ENCODE measurements around the gene PLA2G1B.

Gene PLA2G1B

DNA sequence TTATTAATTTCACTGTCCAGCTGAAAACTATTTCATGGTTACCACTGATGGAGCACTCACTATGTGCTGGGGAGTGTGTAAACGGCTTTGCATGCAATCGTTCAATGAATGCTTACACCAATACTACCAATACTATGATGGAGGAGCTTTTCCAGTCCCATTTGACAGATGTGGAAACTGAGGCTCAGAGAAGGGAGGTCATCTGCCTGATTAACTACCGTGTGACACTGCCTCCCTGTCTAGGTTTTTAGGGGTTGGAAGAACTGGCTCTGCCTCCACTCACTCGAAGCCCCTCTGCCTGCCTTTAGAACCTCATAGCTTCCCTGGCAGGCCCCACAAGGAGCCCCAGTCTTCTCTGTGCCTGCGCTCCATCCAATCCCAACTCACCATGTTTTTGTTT lies 29.5 kb upstream of the PLA2G1B start:
- H3K4me3 ChIP-seq (ENCODE audit: low read depth in 1 of 2, low read length in 2 of 2) = no peak overlapping the region
- no peak overlapping the region for H3K27ac ChIP-seq (ENCODE audit: low read depth, low read length)
- no peaks in the 10 kb centered on the region for H3K4me1 ChIP-seq (ENCODE audit: insufficient read depth, low read length)
- H3K27me3 ChIP-seq (ENCODE audit: control insufficient read depth in 1 of 2, insufficient read depth in 2 of 2, low read length in 2 of 2) = no peaks in the 10 kb centered on the region
- H3K36me3 ChIP-seq (ENCODE audit: insufficient read depth, low read length) = no peaks in the 10 kb centered on the region
- no peaks in the 10 kb centered on the region for H3K9me3 ChIP-seq (ENCODE audit: low read length)
- H3K9ac ChIP-seq (ENCODE audit: low read length) = no peak overlapping the region

DNA sequence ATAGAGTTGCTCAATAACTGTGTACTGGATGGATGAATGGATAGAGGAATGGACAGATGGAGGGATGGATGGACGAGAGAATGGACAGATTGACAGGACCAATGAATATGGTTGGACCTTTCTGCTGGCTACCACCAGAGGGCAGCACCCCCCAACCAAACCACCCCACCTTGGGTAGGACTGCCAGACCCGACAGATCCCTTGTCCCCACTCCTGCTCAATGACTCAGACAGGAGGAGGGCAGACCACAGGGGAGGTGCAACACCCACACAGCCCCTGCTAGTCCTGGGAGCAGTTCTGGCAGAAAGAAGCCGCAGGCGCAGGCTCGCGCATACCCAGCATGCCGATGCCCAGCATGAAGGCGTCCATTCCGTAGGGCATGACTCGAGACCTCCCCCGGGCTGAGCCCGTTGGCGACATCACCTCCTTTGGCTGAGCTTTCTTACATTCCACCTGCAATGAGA lies 29.0 kb upstream of the PLA2G1B start:
- Histone ChIP-seq H3K4me3 (ENCODE audit: low read depth in 1 of 2, low read length in 2 of 2) (no peak overlapping the region), H3K27ac (ENCODE audit: low read depth, low read length) (no peak overlapping the region), H3K36me3 (ENCODE audit: insufficient read depth, low read length) (no peaks in the 10 kb centered on the region), H3K9ac (ENCODE audit: low read length) (no peak overlapping the region), H3K4me1 (ENCODE audit: insufficient read depth, low read length) (no peaks in the 10 kb centered on the region), H3K27me3 (ENCODE audit: control insufficient read depth in 1 of 2, insufficient read depth in 2 of 2, low read length in 2 of 2) (no peaks in the 10 kb centered on the region), H3K9me3 (ENCODE audit: low read length) (no peaks in the 10 kb centered on the region)

DNA sequence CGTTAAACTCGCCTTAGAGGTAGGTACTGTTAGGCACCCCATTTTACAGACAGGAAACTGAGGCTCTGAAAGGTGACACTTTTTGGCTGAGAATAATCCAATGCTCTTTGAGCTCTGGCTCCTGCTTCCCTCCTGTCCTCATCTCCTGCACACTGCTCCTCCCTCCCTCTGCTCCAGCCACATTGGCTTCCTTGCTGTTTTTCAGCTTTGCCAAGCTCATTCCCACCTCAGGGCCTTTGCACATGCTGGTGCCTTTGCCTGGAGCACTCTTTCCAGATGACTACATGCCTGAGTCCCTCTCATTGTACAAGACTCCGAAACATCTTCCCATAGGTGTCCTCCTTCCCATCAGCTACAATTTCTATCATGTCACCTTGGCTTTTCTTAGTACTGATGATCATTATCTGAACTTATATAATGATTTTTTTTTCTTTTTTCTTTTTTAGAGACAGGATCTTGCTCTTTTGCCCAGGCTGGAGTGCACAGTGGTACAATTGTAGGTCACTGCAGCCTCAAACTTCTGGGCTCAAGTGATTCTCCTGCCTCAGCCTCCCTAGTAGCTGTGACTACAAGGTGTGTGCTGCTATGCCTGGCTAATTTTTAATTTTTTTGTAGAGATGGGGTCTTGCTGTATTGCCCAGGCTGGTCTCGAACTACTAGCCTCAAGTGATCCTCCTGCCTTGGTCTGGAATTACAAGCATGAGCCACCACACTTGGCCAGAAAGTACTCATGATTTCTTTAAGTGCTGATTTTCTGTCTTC lies 26.2 kb upstream of the PLA2G1B start:
- Histone ChIP-seq H3K27ac (ENCODE audit: low read depth, low read length) (no peak overlapping the region), H3K4me1 (ENCODE audit: insufficient read depth, low read length) (no peaks in the 10 kb centered on the region), H3K4me3 (ENCODE audit: low read depth in 1 of 2, low read length in 2 of 2) (no peak overlapping the region), H3K27me3 (ENCODE audit: control insufficient read depth in 1 of 2, insufficient read depth in 2 of 2, low read length in 2 of 2) (no peaks in the 10 kb centered on the region), H3K9ac (ENCODE audit: low read length) (no peak overlapping the region), H3K36me3 (ENCODE audit: insufficient read depth, low read length) (no peaks in the 10 kb centered on the region), H3K9me3 (ENCODE audit: low read length) (no peaks in the 10 kb centered on the region)

GRCh38 chr12:120353136-120353535 lies 25.6 kb upstream of the PLA2G1B start:
- no peaks in the 10 kb centered on the region for H3K4me1 ChIP-seq (ENCODE audit: insufficient read depth, low read length)
- no peaks in the 10 kb centered on the region for H3K27me3 ChIP-seq (ENCODE audit: control insufficient read depth in 1 of 2, insufficient read depth in 2 of 2, low read length in 2 of 2)
- no peak overlapping the region for H3K27ac ChIP-seq (ENCODE audit: low read depth, low read length)
- no peaks in the 10 kb centered on the region for H3K36me3 ChIP-seq (ENCODE audit: insufficient read depth, low read length)
- no peak overlapping the region for H3K9ac ChIP-seq (ENCODE audit: low read length)
- H3K9me3 ChIP-seq (ENCODE audit: low read length) = no peaks in the 10 kb centered on the region
- no peak overlapping the region for H3K4me3 ChIP-seq (ENCODE audit: low read depth in 1 of 2, low read length in 2 of 2)

GRCh38 chr12:120352117-120352516 lies 24.5 kb upstream of the PLA2G1B start:
- no peak overlapping the region for H3K27ac ChIP-seq (ENCODE audit: low read depth, low read length)
- H3K4me1 ChIP-seq (ENCODE audit: insufficient read depth, low read length) = no peaks in the 10 kb centered on the region
- no peaks in the 10 kb centered on the region for H3K9me3 ChIP-seq (ENCODE audit: low read length)
- H3K27me3 ChIP-seq (ENCODE audit: control insufficient read depth in 1 of 2, insufficient read depth in 2 of 2, low read length in 2 of 2) = no peaks in the 10 kb centered on the region
- no peaks in the 10 kb centered on the region for H3K36me3 ChIP-seq (ENCODE audit: insufficient read depth, low read length)
- no peak overlapping the region for H3K4me3 ChIP-seq (ENCODE audit: low read depth in 1 of 2, low read length in 2 of 2)
- H3K9ac ChIP-seq (ENCODE audit: low read length) = no peak overlapping the region

- Histone ChIP-seq H3K9ac (ENCODE audit: low read length) (no peak overlapping the region), H3K4me3 (ENCODE audit: low read depth in 1 of 2, low read length in 2 of 2) (no peak overlapping the region), H3K27me3 (ENCODE audit: control insufficient read depth in 1 of 2, insufficient read depth in 2 of 2, low read length in 2 of 2) (no peaks in the 10 kb centered on the region), H3K27ac (ENCODE audit: low read depth, low read length) (no peak overlapping the region), H3K9me3 (ENCODE audit: low read length) (no peaks in the 10 kb centered on the region), H3K4me1 (ENCODE audit: insufficient read depth, low read length) (no peaks in the 10 kb centered on the region), H3K36me3 (ENCODE audit: insufficient read depth, low read length) (no peaks in the 10 kb centered on the region)
These were observed 23.2 kb upstream of the PLA2G1B start for GRCh38 chr12:120350576-120351350.

- Histone ChIP-seq H3K36me3 (ENCODE audit: insufficient read depth, low read length) (no peaks in the 10 kb centered on the region), H3K9me3 (ENCODE audit: low read length) (no peaks in the 10 kb centered on the region)
These were observed 20.2 kb upstream of the PLA2G1B start for GRCh38 chr12:120347766-120348165.

DNA sequence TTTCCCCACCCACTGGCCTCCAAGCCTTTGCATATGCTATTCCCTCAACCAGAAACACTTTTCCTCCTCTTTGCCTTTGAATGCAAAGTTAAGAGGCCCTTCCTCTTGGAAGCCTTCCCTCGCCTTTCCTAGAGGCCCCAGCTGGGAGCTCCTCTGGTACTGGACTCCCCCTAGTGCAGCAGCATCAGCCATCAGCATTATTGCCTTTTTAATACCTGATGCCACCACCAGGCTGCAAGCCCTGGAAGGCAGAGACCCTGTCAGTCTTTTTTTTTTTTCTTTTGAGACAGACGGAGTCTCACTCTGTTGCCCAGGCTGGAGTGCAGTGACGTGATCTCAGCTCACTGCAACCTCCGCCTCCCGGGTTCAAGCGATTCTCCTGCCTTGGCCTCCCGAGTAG lies 19.1 kb upstream of the PLA2G1B start:
- no peaks in the 10 kb centered on the region for H3K9me3 ChIP-seq (ENCODE audit: low read length)
- H3K4me3 ChIP-seq (ENCODE audit: low read depth in 1 of 2, low read length in 2 of 2) = no peak overlapping the region
- H3K27me3 ChIP-seq (ENCODE audit: control insufficient read depth in 1 of 2, insufficient read depth in 2 of 2, low read length in 2 of 2) = peaks cover 0 to 8% of the 10 kb centered on the region in 2 donors
- H3K9ac ChIP-seq (ENCODE audit: low read length) = no peak overlapping the region
- H3K27ac ChIP-seq (ENCODE audit: low read depth, low read length) = no peak overlapping the region
- no peaks in the 10 kb centered on the region for H3K4me1 ChIP-seq (ENCODE audit: insufficient read depth, low read length)
- H3K36me3 ChIP-seq (ENCODE audit: insufficient read depth, low read length) = no peaks in the 10 kb centered on the region

More at GRCh38 chr12:120347766-120348165, 20.2 kb upstream of the PLA2G1B start:
- H3K27ac ChIP-seq (ENCODE audit: low read depth, low read length) = no peak overlapping the region
- no peak overlapping the region for H3K4me3 ChIP-seq (ENCODE audit: low read depth in 1 of 2, low read length in 2 of 2)
- no peak overlapping the region for H3K9ac ChIP-seq (ENCODE audit: low read length)
- no peaks in the 10 kb centered on the region for H3K4me1 ChIP-seq (ENCODE audit: insufficient read depth, low read length)
- no peaks in the 10 kb centered on the region for H3K27me3 ChIP-seq (ENCODE audit: control insufficient read depth in 1 of 2, insufficient read depth in 2 of 2, low read length in 2 of 2)

DNA sequence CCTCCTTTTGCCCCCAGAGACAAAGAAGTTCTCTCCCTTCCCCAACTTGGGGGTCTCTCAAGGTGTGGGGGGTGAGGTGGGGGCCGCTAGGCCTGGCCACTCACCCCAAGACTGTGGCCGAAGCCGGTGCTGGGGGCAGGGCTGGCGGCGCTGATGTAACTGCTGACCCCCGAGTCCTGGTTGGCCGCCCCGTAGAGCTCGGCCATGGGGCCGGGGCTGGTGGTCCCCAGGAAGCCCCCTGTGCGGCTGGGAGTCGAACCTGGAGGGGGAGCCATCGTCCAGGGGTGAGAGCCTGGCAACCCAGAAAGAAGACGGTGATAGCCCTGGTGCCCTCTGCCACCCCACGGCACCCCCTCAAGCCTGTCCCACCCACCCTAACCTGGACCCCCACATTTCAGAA lies 18.5 kb upstream of the PLA2G1B start:
- Histone ChIP-seq H3K36me3 (ENCODE audit: insufficient read depth, low read length) (no peaks in the 10 kb centered on the region), H3K27me3 (ENCODE audit: control insufficient read depth in 1 of 2, insufficient read depth in 2 of 2, low read length in 2 of 2) (peaks cover 0 to 11% of the 10 kb centered on the region in 2 donors), H3K9me3 (ENCODE audit: low read length) (no peaks in the 10 kb centered on the region), H3K9ac (ENCODE audit: low read length) (no peak overlapping the region), H3K27ac (ENCODE audit: low read depth, low read length) (no peak overlapping the region), H3K4me1 (ENCODE audit: insufficient read depth, low read length) (no peaks in the 10 kb centered on the region), H3K4me3 (ENCODE audit: low read depth in 1 of 2, low read length in 2 of 2) (no peak overlapping the region)

GRCh38 chr12:120343692-120344091 lies 16.1 kb upstream of the PLA2G1B start:
- no peak overlapping the region for H3K4me3 ChIP-seq (ENCODE audit: low read depth in 1 of 2, low read length in 2 of 2)
- no peaks in the 10 kb centered on the region for H3K36me3 ChIP-seq (ENCODE audit: insufficient read depth, low read length)
- H3K9ac ChIP-seq (ENCODE audit: low read length) = no peak overlapping the region
- H3K27me3 ChIP-seq (ENCODE audit: control insufficient read depth in 1 of 2, insufficient read depth in 2 of 2, low read length in 2 of 2) = peaks cover 0 to 15% of the 10 kb centered on the region in 2 donors
- no peaks in the 10 kb centered on the region for H3K9me3 ChIP-seq (ENCODE audit: low read length)
- H3K27ac ChIP-seq (ENCODE audit: low read depth, low read length) = no peak overlapping the region
- H3K4me1 ChIP-seq (ENCODE audit: insufficient read depth, low read length) = no peaks in the 10 kb centered on the region

DNA sequence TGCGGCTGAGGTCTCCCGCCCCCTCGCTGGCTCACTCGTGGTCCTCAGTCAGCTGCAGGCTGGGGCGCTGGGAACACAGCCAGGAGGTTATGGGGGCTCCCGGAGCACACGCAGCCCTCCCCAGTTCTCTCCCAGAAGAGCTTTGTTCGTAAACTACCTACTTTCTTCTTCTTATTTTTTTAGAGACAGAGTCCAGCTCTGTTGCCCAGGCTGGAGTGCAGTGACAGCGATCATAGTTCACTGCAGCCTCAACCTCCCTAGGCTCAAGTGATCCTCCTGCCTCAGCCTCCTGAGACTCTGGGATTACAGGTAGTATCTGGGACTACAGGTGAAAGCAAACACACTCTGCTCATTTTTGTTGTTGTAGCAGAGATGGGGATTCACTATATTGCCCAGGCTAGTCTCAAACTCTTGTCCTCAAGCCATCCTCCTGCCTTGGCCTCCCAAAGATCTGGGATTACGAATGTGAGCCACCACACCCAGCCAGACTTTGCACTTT lies 15.5 kb upstream of the PLA2G1B start:
- no peaks in the 10 kb centered on the region for H3K9me3 ChIP-seq (ENCODE audit: low read length)
- H3K27me3 ChIP-seq (ENCODE audit: control insufficient read depth in 1 of 2, insufficient read depth in 2 of 2, low read length in 2 of 2) = peaks cover 0 to 15% of the 10 kb centered on the region in 2 donors
- no peak overlapping the region for H3K27ac ChIP-seq (ENCODE audit: low read depth, low read length)
- H3K36me3 ChIP-seq (ENCODE audit: insufficient read depth, low read length) = no peaks in the 10 kb centered on the region
- H3K9ac ChIP-seq (ENCODE audit: low read length) = no peak overlapping the region
- no peak overlapping the region for H3K4me3 ChIP-seq (ENCODE audit: low read depth in 1 of 2, low read length in 2 of 2)
- H3K4me1 ChIP-seq (ENCODE audit: insufficient read depth, low read length) = no peaks in the 10 kb centered on the region
